AG10803 (cell line): ENCODE measurements around the gene GNG12.

Experiments
- DNase-seq: peaks from one replicate; pipeline ENCODE4 v3.0.0; 2010; ENCODE audit warnings: low read depth
- H3K4me3 ChIP-seq: 2 replicates; pipeline ENCODE4 v1.5.1; 2011; ENCODE audit warnings: mild to moderate bottlenecking, low read length, control low read depth
- TF ChIP-seq, protein P1 (sequence below): conservative IDR thresholded peaks from 2 replicates; pipeline ENCODE4 v1.5.1; 2011; ENCODE audit warnings: mild to moderate bottlenecking, low read length, control low read depth, inconsistent platforms

Gene GNG12

GRCh38 chr1:67807282-67807681 is 26.0 kb downstream of the GNG12 start:
- TF ChIP-seq, protein P1, sequence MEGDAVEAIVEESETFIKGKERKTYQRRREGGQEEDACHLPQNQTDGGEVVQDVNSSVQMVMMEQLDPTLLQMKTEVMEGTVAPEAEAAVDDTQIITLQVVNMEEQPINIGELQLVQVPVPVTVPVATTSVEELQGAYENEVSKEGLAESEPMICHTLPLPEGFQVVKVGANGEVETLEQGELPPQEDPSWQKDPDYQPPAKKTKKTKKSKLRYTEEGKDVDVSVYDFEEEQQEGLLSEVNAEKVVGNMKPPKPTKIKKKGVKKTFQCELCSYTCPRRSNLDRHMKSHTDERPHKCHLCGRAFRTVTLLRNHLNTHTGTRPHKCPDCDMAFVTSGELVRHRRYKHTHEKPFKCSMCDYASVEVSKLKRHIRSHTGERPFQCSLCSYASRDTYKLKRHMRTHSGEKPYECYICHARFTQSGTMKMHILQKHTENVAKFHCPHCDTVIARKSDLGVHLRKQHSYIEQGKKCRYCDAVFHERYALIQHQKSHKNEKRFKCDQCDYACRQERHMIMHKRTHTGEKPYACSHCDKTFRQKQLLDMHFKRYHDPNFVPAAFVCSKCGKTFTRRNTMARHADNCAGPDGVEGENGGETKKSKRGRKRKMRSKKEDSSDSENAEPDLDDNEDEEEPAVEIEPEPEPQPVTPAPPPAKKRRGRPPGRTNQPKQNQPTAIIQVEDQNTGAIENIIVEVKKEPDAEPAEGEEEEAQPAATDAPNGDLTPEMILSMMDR: no peak
- no peak for DNase-seq
- H3K4me3 ChIP-seq: no peak overlapping the region

GRCh38 chr1:67804710-67805109 is 28.6 kb downstream of the GNG12 start:
- TF ChIP-seq, protein P1: no peak
- DNase-seq: no peak
- H3K4me3 ChIP-seq: no peak overlapping the region

- no peak overlapping the region for H3K4me3 ChIP-seq
- TF ChIP-seq, protein P1: no peak
- peak; percentile 84 for DNase-seq
These were observed 29.6 kb downstream of the GNG12 start for GRCh38 chr1:67803380-67804279.

DNA sequence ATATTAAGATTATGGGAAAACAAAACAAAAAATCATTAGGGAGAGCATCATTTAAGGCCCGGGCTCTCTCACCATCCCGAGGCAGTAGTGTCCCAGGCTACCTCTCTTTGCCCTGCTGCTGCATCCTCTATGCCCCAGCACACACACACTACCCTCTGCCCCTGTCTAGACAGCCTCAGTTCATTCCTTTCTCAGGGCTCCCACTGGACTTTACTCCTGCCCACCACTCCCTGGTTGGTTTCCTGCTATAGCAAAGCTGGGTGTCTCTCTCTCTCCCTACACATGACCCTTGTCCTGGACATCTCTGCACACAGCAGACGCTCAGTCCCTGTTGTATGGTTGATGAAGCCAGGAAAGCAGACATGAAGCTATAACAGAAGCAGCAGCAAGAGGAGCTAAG is 30.7 kb downstream of the GNG12 start:
- TF ChIP-seq, protein P1: no peak
- no peak for DNase-seq
- H3K4me3 ChIP-seq: no peak overlapping the region

GRCh38 chr1:67801903-67802302 is 31.4 kb downstream of the GNG12 start:
- TF ChIP-seq, protein P1: no peak
- DNase-seq: peak; percentile 69
- no peak overlapping the region for H3K4me3 ChIP-seq

GRCh38 chr1:67795179-67795912 is 37.9 kb downstream of the GNG12 start:
- TF ChIP-seq, protein P1: no peak
- H3K4me3 ChIP-seq: no peak overlapping the region
- no peak for DNase-seq

DNA sequence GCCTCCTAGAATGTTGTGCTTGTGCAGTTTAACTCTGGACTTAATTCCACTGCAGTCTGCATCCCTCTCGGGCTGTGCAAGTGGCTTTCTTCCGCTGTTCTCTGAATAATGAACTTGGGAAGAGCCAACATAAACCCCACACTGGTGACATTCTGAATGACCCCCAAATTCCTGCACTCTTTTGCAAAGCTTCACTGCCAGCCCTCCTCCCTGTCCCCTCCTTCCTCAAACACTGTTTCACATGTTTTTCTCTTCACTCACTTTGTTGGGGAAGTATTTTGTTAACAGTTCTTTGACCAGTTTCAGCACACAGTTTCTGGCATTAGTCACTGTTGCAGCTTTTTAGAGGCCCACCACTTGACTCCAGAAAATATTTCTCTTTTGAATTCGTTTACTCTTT is 39.7 kb downstream of the GNG12 start:
- peak; percentile 51 for DNase-seq
- H3K4me3 ChIP-seq: no peak overlapping the region; the same call in 1 of the 2 replicates
- TF ChIP-seq, protein P1: no peak
